Raji (cell line): ENCODE measurements around the gene NPAS3.

ENCODE experiments used
- POLR2A ChIP-seq: IDR thresholded peaks from 2 replicates; pipeline ENCODE4 v1.6.1; 2011; ENCODE audit warnings: low read depth, low read length, control low read depth; ENCODE audit not compliant: insufficient read depth

Gene NPAS3

GRCh38 chr14:33598582-33598981 is 659.9 kb downstream of the NPAS3 start:
- no peak for TF ChIP-seq POLR2A

- no peak for TF ChIP-seq POLR2A
Observed at GRCh38 chr14:33602396-33602795, 663.7 kb downstream of the NPAS3 start.

GRCh38 chr14:33606591-33606990 is 667.9 kb downstream of the NPAS3 start:
- TF ChIP-seq POLR2A, result no peak

- no peak for TF ChIP-seq POLR2A
Observed at GRCh38 chr14:33609582-33609981, 670.9 kb downstream of the NPAS3 start.

- no peak for TF ChIP-seq POLR2A
Observed at GRCh38 chr14:33610121-33610520, 671.4 kb downstream of the NPAS3 start.

- no peak for TF ChIP-seq POLR2A
Observed at GRCh38 chr14:33611405-33612196, 672.9 kb downstream of the NPAS3 start.

- no peak for TF ChIP-seq POLR2A
Observed at GRCh38 chr14:33612197-33612505, 673.5 kb downstream of the NPAS3 start.

- TF ChIP-seq POLR2A, result no peak
Observed at GRCh38 chr14:33617154-33617553, 678.5 kb downstream of the NPAS3 start.

GRCh38 chr14:33618361-33619105 is 679.9 kb downstream of the NPAS3 start:
- TF ChIP-seq POLR2A, result no peak

GRCh38 chr14:33622496-33622895 is 683.8 kb downstream of the NPAS3 start:
- TF ChIP-seq POLR2A, result no peak

GRCh38 chr14:33629792-33630191 is 691.1 kb downstream of the NPAS3 start:
- TF ChIP-seq POLR2A, result no peak

GRCh38 chr14:33631021-33631420 is 692.3 kb downstream of the NPAS3 start:
- TF ChIP-seq POLR2A, result no peak

- no peak for TF ChIP-seq POLR2A
Observed at GRCh38 chr14:33631441-33631840, 692.8 kb downstream of the NPAS3 start.

GRCh38 chr14:33634631-33635030 is 696.0 kb downstream of the NPAS3 start:
- TF ChIP-seq POLR2A, result no peak

GRCh38 chr14:33636716-33637115 is 698.0 kb downstream of the NPAS3 start:
- no peak for TF ChIP-seq POLR2A

- TF ChIP-seq POLR2A, result no peak
Observed at GRCh38 chr14:33642080-33642479, 703.4 kb downstream of the NPAS3 start.
